ENCODE results near the gene CACNA1S. TPM values are rescaled to one million over a fixed set of nuclear protein-coding genes. Genes with fewer than 3 reads are reported as not detected.

Gene CACNA1S
- total and polyA plus RNA-seq, 12 donors = under 0.01 to 0.07 TPM; not detected in 10

GRCh38 chr1:201095581-201095980 is 16.6 kb downstream of the CACNA1S start:
- DNase-seq = no peak
- TF ChIP-seq CTCF (IDR thresholded peaks at IDR 0.05) (no peak), POLR2A (IDR thresholded peaks at IDR 0.05) (no peak)
- Histone ChIP-seq H3K9me3 (replicated peaks in 1 of 3) (no peaks in the 10 kb centered on the region), H3K4me1 (replicated peaks in 1 of 2) (no peaks in the 10 kb centered on the region), H3K27me3 (no peaks in the 10 kb centered on the region), H3K4me3 (no peak overlapping the region), H3K36me3 (replicated peaks in 1 of 2) (no peaks in the 10 kb centered on the region), H3K27ac (no peak overlapping the region)
- 90 to 100% (median 96%) methylated on average over 2 of the region's 2 CpGs for WGBS, 4 donors
- intact Hi-C loops (cut with DNase I) = no loop called here

- Histone ChIP-seq H3K27ac (no peak overlapping the region), H3K4me3 (no peak overlapping the region), H3K9me3 (replicated peaks in 1 of 3) (no peaks in the 10 kb centered on the region), H3K4me1 (replicated peaks in 1 of 2) (no peaks in the 10 kb centered on the region), H3K27me3 (no peaks in the 10 kb centered on the region), H3K36me3 (replicated peaks in 1 of 2) (no peaks in the 10 kb centered on the region)
- 49 to 64% (median 57%) methylated on average over 3 to 4 of the region's 4 CpGs for WGBS, 4 donors
- DNase-seq = no peak
- no peak for TF ChIP-seq CTCF (IDR thresholded peaks at IDR 0.05)
- TF ChIP-seq POLR2A (IDR thresholded peaks at IDR 0.05) = no peak
- intact Hi-C loops (cut with DNase I) = no loop called here
Measured at GRCh38 chr1:201094832-201095231, 17.4 kb downstream of the CACNA1S start.

GRCh38 chr1:201093962-201094361 is 18.3 kb downstream of the CACNA1S start:
- intact Hi-C loops (cut with DNase I) = no loop called here
- no peak for TF ChIP-seq CTCF (IDR thresholded peaks at IDR 0.05)
- Histone ChIP-seq H3K4me3 (no peak overlapping the region), H3K36me3 (replicated peaks in 1 of 2) (no peaks in the 10 kb centered on the region), H3K4me1 (replicated peaks in 1 of 2) (no peaks in the 10 kb centered on the region), H3K9me3 (replicated peaks in 1 of 3) (no peaks in the 10 kb centered on the region), H3K27me3 (no peaks in the 10 kb centered on the region), H3K27ac (no peak overlapping the region)
- 81 to 88% (median 85%) methylated on average over 7 of the region's 7 CpGs for WGBS, 4 donors
- no peak for DNase-seq

- intact Hi-C loops (cut with DNase I) = no loop called here
- Histone ChIP-seq H3K4me1 (replicated peaks in 1 of 2) (no peaks in the 10 kb centered on the region), H3K9me3 (replicated peaks in 1 of 3) (no peaks in the 10 kb centered on the region), H3K36me3 (replicated peaks in 1 of 2) (no peaks in the 10 kb centered on the region), H3K4me3 (no peak overlapping the region), H3K27me3 (no peaks in the 10 kb centered on the region), H3K27ac (no peak overlapping the region)
- WGBS, 4 donors = 88 to 100% (median 95%) methylated on average over 4 to 7 of the region's 7 CpGs
- no peak for DNase-seq
- TF ChIP-seq POLR2A (IDR thresholded peaks at IDR 0.05) (no peak), CTCF (IDR thresholded peaks at IDR 0.05) (no peak)
Measured at GRCh38 chr1:201093561-201093960, 18.7 kb downstream of the CACNA1S start.
